HG03457 (cell line): Measurements from ENCODE around the gene LRRTM4.
"Not testable (repeated sequence)": the region's sequence is repeated elsewhere in the genome, so short reads cannot be mapped to it uniquely, and the experiment has no call there.

Source experiments
- ATAC-seq: cut with Tn5 transposase; IDR thresholded peaks from one replicate; pipeline ENCODE4 v1.9.1; 2021; ENCODE audit warnings: moderate number of reproducible peaks; ENCODE audit not compliant: unreplicated experiment

Gene LRRTM4

GRCh38 chr2:77095525-77095924, 426.7 kb downstream of the LRRTM4 start:
- ATAC-seq = not testable (repeated sequence)

DNA sequence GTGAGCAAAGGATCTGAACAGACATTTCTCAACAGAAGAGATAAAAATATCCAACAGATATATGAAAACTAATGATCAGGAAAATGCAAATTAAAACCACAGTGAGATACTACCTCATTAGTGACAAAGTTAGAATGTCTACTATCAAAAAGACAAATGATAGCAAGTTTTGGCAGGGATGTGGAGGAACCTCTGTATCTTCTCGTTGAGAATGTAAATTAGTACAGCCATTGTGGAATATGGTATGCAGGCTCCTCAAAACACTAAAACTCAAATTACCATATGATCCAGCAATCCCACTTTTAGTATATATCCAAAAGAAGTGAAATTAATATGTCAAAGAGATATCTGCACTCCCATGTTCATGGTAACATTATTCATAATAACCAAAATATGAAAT, 427.1 kb downstream of the LRRTM4 start:
- no peak for ATAC-seq

GRCh38 chr2:77088424-77088823, 433.8 kb downstream of the LRRTM4 start:
- not testable (repeated sequence) for ATAC-seq

GRCh38 chr2:77087987-77088414, 434.2 kb downstream of the LRRTM4 start:
- no peak for ATAC-seq

DNA sequence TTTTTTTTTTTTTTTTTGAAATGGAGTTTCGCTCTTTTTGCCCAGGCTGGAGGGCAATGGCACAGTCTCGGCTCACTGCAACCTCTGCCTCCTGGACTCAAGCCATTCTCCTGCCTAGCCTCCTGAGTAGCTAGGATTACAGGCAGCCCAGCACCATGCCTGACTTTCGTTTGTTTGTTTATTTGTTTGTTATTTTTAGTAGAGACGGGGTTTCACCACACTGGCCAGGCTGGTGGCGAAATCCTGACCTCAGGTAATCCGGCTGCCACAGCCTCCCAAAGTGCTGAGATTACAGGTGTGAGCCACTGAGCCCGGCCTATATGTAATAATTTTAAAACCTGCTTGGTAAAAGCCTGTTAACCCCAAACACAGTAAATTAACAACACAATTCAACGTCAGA, 435.7 kb downstream of the LRRTM4 start:
- ATAC-seq = no peak

- no peak for ATAC-seq
Measured at GRCh38 chr2:77086051-77086450, 436.1 kb downstream of the LRRTM4 start.

DNA sequence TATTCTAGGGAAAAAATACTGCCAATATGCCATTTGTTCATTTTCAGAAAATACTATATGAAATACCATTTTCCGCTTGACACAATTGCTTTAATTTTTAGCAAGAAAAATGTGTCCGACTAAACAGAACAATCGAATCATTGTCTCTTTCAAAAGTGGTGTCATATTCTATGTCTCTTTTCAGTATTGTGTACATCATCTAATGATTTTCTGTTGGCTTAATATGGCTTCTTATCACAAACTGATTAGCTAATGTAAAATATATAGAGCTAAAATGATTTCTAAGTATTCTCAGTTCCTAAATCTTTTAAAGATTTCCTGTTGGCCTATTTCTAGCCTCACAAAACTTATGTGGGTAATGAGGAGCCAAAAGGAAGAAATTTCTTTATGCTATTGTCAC, 436.6 kb downstream of the LRRTM4 start:
- no peak for ATAC-seq

DNA sequence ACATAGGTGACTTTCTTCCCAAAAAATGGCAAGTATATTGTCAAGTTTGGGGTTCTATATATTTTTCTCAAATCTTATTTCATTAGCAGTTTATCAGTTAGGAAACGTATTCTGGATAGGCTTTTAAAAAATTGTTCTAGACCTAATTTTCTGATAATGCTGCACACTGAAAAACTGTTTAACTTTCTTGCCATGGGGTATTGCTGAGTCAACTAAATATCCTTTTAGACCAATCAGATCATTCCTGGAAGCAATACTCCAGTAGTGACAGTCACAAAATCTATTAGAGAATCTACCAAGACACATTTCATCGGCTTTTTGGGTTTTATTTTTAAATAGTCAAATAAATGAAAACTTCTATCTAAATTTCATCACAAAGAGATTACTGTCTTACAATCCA, 440.6 kb downstream of the LRRTM4 start:
- no peak for ATAC-seq

DNA sequence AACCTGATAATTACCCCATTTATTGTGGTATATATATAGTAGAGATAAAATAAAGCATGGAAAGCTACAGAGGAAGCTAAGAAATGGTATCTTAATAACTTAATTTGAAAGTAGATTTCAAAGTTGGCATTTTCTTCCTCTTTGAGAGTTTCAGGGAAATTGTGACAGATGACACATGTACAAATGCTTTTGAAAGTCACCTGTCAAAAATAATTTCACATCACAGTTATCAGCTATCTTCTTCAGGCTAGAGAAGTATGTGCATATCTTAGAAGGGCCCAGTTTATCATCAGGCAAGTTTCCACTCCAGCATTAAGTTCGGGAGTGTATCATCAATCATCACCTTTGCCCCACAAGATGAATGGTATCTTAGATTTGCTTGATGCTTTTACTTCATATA, 457.9 kb downstream of the LRRTM4 start:
- no peak for ATAC-seq

GRCh38 chr2:77054938-77055337, 467.2 kb downstream of the LRRTM4 start:
- no peak for ATAC-seq

DNA sequence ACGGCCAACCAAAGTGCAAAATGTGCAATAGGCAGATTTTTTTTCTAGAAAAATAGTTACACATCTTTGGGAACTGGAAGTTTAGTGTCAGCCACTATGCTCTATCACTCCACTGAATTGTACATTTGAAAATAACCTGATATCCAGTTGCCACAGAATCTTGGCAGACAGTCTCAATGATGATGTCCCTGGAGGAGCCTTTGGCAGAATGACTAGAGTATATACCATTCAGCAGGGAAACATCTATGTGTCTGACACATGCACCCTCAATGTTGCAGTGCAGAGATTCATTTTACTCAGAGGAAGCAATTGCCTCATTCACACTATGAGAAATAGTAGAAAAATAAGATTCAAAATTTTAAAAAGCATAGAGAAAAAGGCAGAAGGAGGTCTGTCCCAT, 475.8 kb downstream of the LRRTM4 start:
- ATAC-seq = no peak

GRCh38 chr2:77045456-77045855, 476.7 kb downstream of the LRRTM4 start:
- not testable (repeated sequence) for ATAC-seq

DNA sequence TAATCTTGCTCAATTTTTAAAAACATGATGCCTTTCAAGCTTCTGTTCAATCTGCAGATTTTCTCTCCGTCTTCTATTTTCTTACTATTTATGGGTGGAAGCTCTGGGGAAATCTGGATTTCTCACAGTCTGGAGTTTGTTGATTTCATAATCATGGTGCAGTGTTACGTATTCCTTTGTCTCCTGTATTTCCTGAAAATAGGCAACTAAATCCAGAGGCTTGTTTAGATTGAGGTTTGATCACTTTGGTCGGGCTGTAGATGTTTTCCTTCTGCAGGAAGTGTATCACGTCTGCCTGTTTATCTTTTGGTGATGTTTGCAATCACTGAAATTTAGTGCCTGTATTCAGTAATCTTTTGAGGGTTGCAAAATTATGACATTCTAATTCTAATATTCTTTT, 487.7 kb downstream of the LRRTM4 start:
- no peak for ATAC-seq

- ATAC-seq = not testable (repeated sequence)
Measured at GRCh38 chr2:77029237-77029636, 492.9 kb downstream of the LRRTM4 start.

DNA sequence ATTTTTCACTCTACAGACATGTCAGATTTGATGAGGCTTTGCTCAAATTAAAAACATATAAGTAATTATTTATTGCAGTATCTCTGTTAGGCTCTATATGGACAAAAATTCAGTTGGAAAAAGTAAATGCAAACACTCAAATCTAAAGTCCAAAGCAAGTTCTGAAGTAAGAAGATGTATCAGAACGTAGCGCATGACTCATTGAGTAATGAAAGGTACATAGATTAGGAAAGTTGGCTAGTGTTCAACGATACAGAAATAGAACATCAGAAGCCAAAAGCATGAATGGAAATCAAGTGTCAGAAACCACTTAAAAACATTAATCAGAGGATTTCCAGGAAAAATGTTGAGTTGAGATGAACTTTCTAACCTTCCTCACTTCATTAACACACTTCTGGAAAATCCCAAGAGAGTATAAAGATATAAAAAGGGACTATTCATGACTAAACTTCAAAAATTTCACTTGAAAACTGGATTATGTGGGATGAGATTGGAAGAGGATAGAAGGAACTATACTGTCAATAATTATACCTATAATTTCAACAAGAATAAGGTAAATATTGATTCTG, 494.1 kb downstream of the LRRTM4 start:
- ATAC-seq = no peak

DNA sequence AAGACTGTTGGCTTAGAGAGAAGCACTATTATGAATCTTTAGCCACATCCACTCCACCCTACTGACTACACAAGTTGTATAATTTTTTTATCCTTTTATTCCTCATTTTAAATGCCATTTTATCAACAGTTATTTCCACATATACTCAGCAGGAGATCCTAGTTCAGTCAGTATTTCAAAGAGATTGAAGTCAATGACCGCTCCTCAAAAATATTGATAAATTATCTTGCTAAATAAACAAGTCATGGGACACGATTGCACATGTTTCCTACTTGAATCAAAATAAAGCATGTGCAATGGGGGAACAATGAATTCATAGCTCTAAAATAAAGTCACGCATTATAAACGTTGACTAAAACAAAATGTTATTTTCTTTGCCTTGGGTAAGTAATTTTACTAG, 496.5 kb downstream of the LRRTM4 start:
- ATAC-seq = no peak

DNA sequence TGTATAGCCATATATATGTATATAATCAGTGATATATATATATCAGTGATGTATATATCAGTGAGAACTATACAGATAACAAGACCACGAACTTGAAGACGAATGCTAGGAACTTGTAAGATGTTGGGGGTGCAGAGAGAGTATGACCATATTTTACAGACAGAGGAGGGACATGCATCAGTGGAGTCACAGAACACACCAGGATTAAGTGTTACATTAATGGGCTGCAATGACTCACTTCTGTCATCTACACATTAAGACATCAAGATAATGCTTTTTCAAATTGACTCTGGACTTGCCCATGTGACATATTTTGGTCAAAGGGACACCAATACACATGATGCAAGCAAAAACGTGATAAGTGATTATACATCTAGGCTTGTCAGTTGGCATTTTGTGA, 501.0 kb downstream of the LRRTM4 start:
- ATAC-seq = no peak

DNA sequence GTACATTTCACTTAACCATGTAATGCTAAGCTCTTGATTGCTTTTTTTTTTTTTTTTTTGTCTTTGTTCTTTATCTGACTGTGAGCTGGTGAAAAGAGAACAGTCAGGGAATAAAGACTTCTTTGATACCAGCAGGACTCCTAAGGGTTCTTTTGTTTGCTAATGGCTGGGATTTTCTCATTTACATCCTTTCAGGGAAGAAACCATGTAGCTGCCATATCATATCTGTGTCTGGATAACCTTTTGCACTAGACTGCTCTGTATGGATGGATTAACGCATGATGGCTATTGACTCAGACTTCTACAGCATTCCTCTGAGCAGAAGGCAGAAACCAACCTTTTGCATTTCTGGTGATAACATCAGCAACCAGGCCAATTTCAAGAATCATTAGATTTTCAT, 504.0 kb downstream of the LRRTM4 start:
- no peak for ATAC-seq

DNA sequence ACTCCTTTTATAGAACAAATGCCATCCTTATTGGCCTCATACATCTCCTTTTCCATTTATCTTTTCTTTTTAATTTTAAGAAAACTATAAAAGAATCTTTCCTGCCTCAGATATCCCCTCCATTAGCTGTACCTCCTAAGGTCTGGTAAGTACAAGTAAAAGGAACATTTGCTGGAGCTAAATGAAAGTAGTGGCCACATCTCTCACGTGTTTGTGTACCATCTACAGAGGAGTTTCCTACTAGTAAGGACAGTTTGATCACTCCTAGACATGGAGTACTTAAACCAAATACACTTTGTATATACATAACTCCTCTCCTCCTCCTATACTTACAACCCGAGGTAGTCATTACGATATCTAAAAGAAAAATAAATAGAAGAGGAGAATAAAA, 504.8 kb downstream of the LRRTM4 start:
- no peak for ATAC-seq

- no peak for ATAC-seq
Measured at GRCh38 chr2:77016443-77017354, 505.5 kb downstream of the LRRTM4 start.

GRCh38 chr2:77013953-77014352, 508.2 kb downstream of the LRRTM4 start:
- ATAC-seq = no peak

DNA sequence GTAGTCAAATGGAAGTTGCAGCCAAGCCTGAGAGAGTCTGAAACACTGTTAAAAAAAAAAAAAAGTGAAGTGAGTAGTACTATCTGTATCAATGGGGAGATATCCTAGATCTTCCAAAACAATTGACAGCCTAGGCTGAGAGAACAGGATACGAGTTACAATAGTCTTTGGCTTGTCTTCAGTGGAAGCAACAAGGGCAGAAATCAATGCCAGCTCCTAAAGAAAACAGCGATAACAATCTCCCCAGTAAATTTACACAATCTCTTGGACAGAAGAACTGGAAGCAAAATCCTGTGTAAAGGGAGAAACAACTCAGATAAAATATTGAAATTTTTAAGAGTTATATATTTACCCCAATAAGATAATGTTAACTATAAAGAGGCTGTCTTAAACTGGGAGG, 508.7 kb downstream of the LRRTM4 start:
- ATAC-seq = no peak
